ENCODE results near the gene GLI2.

GRCh38 chr2:120774557-120775160, 39.0 kb downstream of the GLI2 start:
- TF ChIP-seq CTCF (IDR thresholded peaks at IDR 0.05) (no peak), POLR2A (IDR thresholded peaks at IDR 0.05) (no peak), POLR2AphosphoS5 (IDR thresholded peaks at IDR 0.05) (no peak), EP300 (IDR thresholded peaks at IDR 0.05) (no peak)
